Fibroblast of villous mesenchyme (primary cell): ENCODE measurements around the gene STK10. TPM values are rescaled to one million over a fixed set of nuclear protein-coding genes. Genes with fewer than 3 reads are reported as not detected.

Experiments used
- DNase-seq: peaks from one replicate; pipeline ENCODE4 v3.0.0-alpha.2; 2010; ENCODE audit warnings: low read depth
- H3K4me3 ChIP-seq: 2 replicates; pipeline ENCODE4 v1.5.1; 2011; ENCODE audit warnings: low read depth, mild to moderate bottlenecking, low read length
- total RNA-seq: library from RNA; depleted of rRNA; stranded (reverse); fragments of >200 nt; gene quantifications from 2 replicates; pipeline ENCODE4 v1.2.3, GENCODE V29; 2012
- TF ChIP-seq, protein P1 (sequence below): IDR thresholded peaks from 2 replicates; pipeline ENCODE4 v1.5.1; 2012; ENCODE audit warnings: low read depth, mild to moderate bottlenecking, low read length; ENCODE audit not compliant: insufficient read depth

STK10 gene
- total RNA-seq, 1 donor, result 32.4 TPM

DNA sequence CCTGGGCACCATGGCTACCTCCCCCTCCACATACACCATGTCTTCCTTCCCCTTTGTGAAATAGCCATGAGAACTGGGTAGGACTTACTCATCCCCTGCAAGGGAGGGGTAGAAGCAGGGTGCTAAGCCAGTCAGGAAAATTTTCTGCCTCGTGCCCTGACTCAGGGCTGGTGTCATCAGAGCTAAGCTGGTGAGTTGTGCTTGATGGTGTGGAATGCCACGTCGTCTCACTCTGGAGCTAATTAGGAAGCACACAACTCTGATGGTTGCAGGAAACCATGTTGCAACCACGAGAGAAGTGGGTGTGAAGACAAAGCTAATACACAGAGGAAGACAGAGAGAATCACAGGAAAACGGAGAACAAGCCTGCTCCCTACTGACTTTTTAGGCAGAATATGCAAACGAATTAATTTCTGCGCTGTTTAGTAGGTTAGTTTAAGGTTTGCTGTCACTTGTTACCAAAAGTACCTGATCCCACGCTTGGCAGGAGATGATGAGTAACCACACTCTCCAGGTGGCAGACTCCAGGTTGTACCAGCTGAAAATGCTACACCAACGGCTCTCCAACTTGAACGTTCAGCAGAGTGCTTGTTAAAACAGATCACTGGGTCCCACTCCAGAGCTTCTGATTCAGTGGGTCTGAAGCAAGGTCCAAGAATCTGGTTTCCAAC, 54.5 kb downstream of the STK10 start:
- DNase-seq, result peak; percentile 95
- TF ChIP-seq, protein P1, sequence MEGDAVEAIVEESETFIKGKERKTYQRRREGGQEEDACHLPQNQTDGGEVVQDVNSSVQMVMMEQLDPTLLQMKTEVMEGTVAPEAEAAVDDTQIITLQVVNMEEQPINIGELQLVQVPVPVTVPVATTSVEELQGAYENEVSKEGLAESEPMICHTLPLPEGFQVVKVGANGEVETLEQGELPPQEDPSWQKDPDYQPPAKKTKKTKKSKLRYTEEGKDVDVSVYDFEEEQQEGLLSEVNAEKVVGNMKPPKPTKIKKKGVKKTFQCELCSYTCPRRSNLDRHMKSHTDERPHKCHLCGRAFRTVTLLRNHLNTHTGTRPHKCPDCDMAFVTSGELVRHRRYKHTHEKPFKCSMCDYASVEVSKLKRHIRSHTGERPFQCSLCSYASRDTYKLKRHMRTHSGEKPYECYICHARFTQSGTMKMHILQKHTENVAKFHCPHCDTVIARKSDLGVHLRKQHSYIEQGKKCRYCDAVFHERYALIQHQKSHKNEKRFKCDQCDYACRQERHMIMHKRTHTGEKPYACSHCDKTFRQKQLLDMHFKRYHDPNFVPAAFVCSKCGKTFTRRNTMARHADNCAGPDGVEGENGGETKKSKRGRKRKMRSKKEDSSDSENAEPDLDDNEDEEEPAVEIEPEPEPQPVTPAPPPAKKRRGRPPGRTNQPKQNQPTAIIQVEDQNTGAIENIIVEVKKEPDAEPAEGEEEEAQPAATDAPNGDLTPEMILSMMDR, result no peak
- H3K4me3 ChIP-seq, result no peak overlapping the region

DNA sequence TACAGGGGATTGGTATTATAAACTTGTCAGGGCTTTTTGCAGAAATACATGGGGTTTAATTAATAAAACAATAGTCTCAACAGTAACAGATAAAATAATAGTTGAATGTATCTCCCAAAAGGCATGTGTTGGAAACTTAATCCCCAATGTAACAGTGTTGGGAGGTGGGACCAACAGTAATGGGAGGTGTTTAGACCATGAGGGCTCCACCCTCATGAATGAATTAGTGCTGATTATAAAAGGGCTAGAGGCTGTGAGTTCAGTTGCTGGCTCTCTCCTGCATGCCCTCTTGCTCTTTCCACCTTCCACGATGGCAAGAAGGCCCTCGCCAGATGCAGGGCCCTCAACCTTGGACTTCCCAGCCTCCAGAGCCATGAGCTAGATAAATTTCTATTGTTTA, 56.3 kb downstream of the STK10 start:
- no peak overlapping the region for H3K4me3 ChIP-seq
- no peak for DNase-seq
- TF ChIP-seq, protein P1, result no peak

DNA sequence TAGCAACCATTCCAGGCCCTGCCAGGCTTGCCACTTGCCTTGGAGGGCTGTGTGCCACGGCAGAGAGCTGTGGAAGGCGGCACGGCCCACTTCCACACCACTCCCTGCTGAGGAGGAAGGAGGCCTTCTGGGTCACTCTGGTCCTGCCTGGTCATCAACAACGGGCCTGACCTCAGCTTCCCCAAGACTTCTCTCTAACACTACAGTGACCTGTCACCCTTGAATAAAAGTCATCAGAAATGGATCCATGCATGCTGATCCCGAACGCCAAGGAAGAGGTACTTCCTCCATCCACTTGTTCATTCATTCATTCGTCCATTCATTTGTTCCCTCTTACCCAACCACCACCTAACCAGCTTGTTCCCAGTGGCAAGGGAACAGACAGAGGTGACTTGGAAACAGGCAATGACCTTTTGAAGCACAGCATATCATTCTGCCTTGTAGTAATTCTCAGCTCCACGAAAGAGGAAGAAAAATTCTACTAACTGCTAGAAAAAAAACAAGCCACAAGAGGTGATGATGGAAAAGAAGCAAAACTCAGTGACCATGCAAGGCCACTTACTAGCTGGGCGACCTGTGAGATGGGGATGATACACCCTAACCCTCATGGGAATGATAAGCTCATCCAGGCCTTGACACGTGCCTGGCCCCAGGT, 58.6 kb downstream of the STK10 start:
- H3K4me3 ChIP-seq, result no peak overlapping the region
- DNase-seq, result no peak
- TF ChIP-seq, protein P1, result no peak

DNA sequence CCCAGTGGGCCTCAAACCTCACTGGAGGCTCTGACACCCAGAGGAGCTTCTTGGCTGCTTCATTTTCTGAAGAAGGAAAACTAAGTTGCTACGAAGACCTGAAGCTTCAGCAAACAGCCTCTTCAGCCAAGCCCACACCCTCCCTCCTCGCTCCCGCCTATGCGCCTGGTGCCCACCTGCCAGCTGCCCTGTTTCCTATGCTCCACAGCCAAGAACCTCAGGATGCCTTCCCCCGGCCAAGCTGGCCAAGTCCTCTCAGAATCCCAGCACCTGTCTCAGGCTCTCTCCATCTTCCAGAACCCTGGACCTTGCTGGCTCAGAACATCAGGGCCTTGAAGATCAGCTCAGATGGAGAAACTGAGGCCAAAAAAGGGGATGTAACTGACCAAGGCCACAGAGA, 60.4 kb downstream of the STK10 start:
- no peak overlapping the region for H3K4me3 ChIP-seq
- no peak for DNase-seq
- TF ChIP-seq, protein P1, result no peak

DNA sequence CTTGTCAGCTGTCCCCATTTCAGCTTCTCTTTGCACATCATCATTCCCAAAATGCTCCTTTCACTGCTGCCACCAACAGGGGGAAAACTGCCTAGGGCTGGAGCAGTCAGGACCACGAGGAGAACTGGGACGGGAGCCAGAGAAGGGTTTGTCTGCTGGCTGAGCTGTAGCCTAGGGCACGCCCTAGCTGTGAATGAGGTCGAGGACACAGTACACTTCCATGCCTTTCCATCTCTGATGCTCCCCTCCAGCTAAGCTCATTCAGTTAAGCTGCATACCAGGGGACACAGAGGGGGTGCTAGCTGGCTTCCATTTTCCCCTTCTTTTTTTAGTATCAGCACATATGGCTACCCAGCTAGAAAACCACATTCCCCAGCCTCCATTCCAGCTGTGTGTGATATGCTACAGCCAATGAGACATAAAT, 64.7 kb downstream of the STK10 start:
- no peak overlapping the region for H3K4me3 ChIP-seq
- TF ChIP-seq, protein P1, result peak; percentile 68
- peak; percentile 92 for DNase-seq

DNA sequence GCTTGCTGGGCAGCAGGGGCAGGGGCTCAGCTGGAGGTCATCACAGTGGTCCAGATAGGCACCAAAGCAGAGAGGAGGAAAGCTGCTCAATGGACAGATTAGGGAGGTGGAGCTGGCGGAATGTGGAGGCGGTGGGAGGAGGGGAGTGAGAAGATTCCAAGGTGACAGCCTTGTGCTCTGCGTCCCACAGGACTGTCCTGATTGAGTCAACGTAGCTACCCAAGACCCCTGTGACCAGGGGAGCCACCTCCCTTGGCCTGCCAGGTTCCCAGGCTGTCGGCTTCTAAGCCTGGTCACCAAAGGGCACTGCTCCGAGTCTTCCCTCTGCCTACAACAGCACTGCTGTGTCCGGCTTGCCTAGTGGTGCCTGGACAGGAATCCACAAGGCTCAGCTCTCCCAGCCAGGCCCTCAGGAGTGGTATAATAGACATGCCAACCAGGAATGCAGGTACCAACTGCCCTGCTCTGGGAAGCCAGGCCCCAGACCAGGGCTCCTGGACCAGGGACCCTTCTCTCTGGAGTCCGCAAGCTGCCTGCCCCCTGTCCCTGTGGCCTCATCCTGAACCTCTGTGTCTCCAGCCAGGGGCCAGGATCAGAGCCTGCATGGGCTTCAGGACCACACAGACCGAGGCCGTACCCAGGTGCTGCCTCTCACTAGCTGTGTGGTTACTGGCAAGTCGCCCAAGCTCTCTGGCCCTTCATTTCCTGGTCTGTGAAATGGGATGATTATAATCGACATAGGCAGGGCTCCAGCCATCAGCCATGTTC, 67.9 kb downstream of the STK10 start:
- TF ChIP-seq, protein P1, result no peak
- DNase-seq, result no peak
- no peak overlapping the region for H3K4me3 ChIP-seq
